ENCODE data around the gene ALG2.

- no peak for TF ChIP-seq CREB1 (CRISPR knock-in tag; IDR thresholded peaks at IDR 0.05; ENCODE audit: low read depth)
- no peak for TF ChIP-seq CTCF (conservative IDR thresholded peaks at IDR 0.05; ENCODE audit: low read depth in 2 of 2)
These were observed 38.1 kb downstream of the ALG2 start for GRCh38 chr9:99183616-99184015.
